D721Med (cell line): ENCODE results near the gene CTNNBL1.
A peak's percentile ranks its signal among the peaks of the same experiment; 100 is the strongest.

Experiments
- DNase-seq: peaks from one replicate; pipeline ENCODE4 v3.0.0; 2011; ENCODE audit warnings: low spot score; ENCODE audit not compliant: insufficient read length
- FAIRE-seq: peaks from 2 replicates; lab custom pipeline; 2011; peaks lifted over from hg19 to GRCh38; lab: Jason Lieb, UNC
- TF ChIP-seq, protein P1 (sequence below): IDR thresholded peaks from 2 replicates; pipeline ENCODE4 v1.5.1; 2012; ENCODE audit warnings: mild to moderate bottlenecking, control low read depth; ENCODE audit not compliant: insufficient read depth; ENCODE audit errors: missing control alignments

Gene CTNNBL1

GRCh38 chr20:37895166-37895565 is 201.3 kb downstream of the CTNNBL1 start:
- DNase-seq (no peak), FAIRE-seq (no peak)
- TF ChIP-seq, protein P1, sequence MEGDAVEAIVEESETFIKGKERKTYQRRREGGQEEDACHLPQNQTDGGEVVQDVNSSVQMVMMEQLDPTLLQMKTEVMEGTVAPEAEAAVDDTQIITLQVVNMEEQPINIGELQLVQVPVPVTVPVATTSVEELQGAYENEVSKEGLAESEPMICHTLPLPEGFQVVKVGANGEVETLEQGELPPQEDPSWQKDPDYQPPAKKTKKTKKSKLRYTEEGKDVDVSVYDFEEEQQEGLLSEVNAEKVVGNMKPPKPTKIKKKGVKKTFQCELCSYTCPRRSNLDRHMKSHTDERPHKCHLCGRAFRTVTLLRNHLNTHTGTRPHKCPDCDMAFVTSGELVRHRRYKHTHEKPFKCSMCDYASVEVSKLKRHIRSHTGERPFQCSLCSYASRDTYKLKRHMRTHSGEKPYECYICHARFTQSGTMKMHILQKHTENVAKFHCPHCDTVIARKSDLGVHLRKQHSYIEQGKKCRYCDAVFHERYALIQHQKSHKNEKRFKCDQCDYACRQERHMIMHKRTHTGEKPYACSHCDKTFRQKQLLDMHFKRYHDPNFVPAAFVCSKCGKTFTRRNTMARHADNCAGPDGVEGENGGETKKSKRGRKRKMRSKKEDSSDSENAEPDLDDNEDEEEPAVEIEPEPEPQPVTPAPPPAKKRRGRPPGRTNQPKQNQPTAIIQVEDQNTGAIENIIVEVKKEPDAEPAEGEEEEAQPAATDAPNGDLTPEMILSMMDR, result no peak

- no peak for DNase-seq
- TF ChIP-seq, protein P1, result peak; percentile 31
- no peak for FAIRE-seq
These were observed 203.2 kb downstream of the CTNNBL1 start for GRCh38 chr20:37896932-37897548.

GRCh38 chr20:37898233-37899104 is 204.6 kb downstream of the CTNNBL1 start:
- FAIRE-seq, result no peak
- TF ChIP-seq, protein P1, result no peak
- DNase-seq, result no peak

- FAIRE-seq, result no peak
- TF ChIP-seq, protein P1, result no peak
These were observed 205.5 kb downstream of the CTNNBL1 start for GRCh38 chr20:37899105-37900045.

GRCh38 chr20:37901240-37901639 is 207.4 kb downstream of the CTNNBL1 start:
- DNase-seq (no peak), FAIRE-seq (no peak)
- TF ChIP-seq, protein P1, result no peak

More at GRCh38 chr20:37899105-37900045, 205.5 kb downstream of the CTNNBL1 start:
- DNase-seq, result no peak

DNA sequence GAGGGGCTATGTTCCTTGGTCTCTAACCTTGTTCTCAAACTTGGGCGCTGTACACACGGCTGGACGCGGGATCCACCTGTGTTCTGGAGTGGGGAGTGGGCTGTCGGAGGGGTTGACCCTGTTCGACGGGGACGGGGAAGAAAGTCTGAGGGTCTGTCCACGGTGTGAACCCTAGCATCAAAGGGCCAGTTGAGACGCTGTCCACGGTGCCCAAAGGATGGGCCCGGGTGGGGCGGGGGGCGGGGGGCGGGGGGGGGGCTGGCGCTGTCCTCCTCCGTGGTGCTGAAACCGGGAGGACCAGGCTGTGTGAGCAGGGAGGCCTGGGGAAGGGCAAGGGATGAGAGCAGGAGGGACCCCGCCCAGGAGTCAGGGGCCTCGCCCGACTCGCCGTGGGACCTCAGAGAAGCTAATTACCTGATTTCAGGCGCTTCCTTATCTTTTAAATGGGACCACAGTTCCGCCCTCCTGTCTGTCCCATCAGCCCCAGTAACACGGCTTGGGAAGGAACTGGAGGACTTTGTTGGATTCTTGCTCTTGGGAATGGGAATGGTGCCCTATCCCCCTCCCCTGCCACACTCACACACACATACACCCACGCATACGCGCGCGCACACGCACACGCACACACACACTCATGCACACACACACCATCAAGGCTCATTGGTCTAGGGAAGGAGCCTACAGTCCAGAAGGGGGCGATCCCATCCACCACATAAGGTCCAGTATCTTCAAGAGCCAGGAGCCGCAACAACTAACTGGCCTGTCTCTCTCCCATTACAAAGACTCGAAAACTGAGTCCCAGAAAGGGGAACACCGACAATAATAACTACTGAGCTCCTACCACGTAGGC is 208.0 kb downstream of the CTNNBL1 start:
- DNase-seq, result peak; percentile 93
- TF ChIP-seq, protein P1, result peak; percentile 53
- no peak for FAIRE-seq
